Measurements from ENCODE around the gene BOD1.

BOD1 gene

DNA sequence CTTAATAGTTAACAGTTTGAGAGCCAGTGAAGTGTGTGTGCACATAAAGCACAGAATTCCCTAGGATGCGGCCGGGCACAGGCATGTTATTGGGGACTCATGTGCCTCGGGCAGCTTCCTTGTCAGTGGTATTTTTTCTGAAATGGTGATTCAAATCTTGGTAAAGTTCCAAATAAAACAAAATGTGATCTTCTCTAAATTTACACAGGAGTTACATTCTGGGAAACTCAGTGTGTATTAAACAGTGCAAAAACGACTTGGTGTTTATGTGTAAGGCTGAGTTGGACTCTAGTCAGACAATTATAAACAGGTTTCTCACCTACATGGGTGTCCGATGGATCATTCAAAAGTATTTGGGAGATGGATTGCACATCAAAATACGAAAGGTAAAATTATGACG lies 48.9 kb downstream of the BOD1 start:
- no peaks in the 10 kb centered on the region for H3K4me1 ChIP-seq (ENCODE audit: control insufficient read depth, insufficient read depth, low read length)
- H3K27me3 ChIP-seq (ENCODE audit: control insufficient read depth, insufficient read depth, low read length): peaks cover under 1% of the 10 kb centered on the region
- no peak overlapping the region for H3K4me3 ChIP-seq (ENCODE audit: low read depth, low read length)
- H3K9me3 ChIP-seq (ENCODE audit: control insufficient read depth, insufficient read depth, low read length): no peaks in the 10 kb centered on the region
- peaks cover 4% of the 10 kb centered on the region for H3K36me3 ChIP-seq (ENCODE audit: control insufficient read depth, insufficient read depth, low read length)
- H3K9ac ChIP-seq (ENCODE audit: low read depth, low read length): no peak overlapping the region

DNA sequence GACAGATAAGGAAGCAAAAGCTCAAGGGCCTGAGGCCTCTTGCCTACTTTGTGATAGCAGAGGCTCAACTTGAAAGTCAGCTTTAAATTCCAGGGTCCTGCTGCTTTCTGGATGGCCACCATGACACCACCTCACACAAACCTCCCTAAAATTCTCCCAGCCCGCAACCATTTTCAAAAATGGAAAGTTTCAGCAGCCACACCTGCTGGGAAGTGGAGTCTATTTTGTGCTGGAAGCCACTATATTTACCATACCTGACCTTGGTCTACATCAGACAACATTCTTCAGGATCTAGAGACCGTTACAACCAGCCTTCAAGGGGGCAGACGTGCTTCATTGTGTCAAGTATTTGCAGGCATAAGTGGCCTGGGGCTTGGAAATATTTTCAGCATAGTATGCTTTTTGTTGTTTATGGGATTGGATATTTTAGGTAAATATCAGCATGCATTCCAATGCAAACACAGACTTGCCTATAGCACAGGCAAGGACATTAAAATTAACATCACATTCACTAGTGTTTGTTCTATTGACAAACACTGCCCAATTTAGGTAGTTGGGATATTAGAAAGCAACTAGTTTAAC lies 50.9 kb downstream of the BOD1 start:
- Histone ChIP-seq H3K4me3 (ENCODE audit: low read depth, low read length) (no peak overlapping the region), H3K27me3 (ENCODE audit: control insufficient read depth, insufficient read depth, low read length) (no peaks in the 10 kb centered on the region), H3K4me1 (ENCODE audit: control insufficient read depth, insufficient read depth, low read length) (no peaks in the 10 kb centered on the region), H3K9me3 (ENCODE audit: control insufficient read depth, insufficient read depth, low read length) (no peaks in the 10 kb centered on the region), H3K9ac (ENCODE audit: low read depth, low read length) (no peak overlapping the region), H3K36me3 (ENCODE audit: control insufficient read depth, insufficient read depth, low read length) (peaks cover 4% of the 10 kb centered on the region)

DNA sequence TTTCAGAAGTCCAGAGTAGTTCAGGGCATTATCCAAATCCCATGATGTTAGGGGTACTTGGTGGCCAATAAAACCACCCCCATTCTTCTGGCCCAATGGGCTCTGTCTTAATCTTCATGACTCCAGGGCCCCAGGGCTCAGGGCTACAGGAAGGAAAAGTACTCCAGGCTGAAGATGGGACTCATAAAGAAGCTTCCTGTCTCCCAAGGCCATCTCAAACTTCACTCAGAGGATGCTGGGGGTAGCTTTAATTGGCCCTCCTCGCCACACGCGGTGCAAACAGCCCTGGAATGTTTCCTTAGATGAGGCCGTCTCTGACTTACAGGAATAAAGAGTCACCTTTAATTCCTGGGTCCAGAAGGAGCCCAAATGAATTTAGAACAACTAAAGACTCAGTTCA lies 52.3 kb downstream of the BOD1 start:
- Histone ChIP-seq H3K4me1 (ENCODE audit: control insufficient read depth, insufficient read depth, low read length) (no peaks in the 10 kb centered on the region), H3K9me3 (ENCODE audit: control insufficient read depth, insufficient read depth, low read length) (no peaks in the 10 kb centered on the region), H3K4me3 (ENCODE audit: low read depth, low read length) (no peak overlapping the region), H3K36me3 (ENCODE audit: control insufficient read depth, insufficient read depth, low read length) (peaks cover 4% of the 10 kb centered on the region), H3K9ac (ENCODE audit: low read depth, low read length) (no peak overlapping the region), H3K27me3 (ENCODE audit: control insufficient read depth, insufficient read depth, low read length) (no peaks in the 10 kb centered on the region)

DNA sequence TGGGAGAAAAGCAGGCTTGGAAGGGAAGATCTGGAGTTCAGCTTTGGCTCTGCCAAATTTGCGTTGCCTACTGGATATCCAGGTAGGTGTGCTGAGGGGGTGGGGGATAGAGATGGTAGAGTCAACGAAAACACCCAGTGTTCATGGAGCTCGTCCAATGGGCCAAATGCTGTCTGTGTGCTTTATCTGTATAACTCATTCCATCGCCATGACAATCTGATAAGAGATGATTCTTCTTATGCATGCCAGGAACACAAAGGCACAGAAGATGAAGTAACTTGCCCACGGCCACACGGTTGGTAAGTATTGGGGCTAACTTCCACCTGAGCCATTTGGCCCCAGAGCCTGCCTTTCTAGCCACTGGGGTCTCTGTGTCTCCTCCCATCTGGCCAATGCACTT lies 53.2 kb downstream of the BOD1 start:
- Histone ChIP-seq H3K9ac (ENCODE audit: low read depth, low read length) (no peak overlapping the region), H3K9me3 (ENCODE audit: control insufficient read depth, insufficient read depth, low read length) (no peaks in the 10 kb centered on the region), H3K4me3 (ENCODE audit: low read depth, low read length) (no peak overlapping the region), H3K27me3 (ENCODE audit: control insufficient read depth, insufficient read depth, low read length) (no peaks in the 10 kb centered on the region), H3K4me1 (ENCODE audit: control insufficient read depth, insufficient read depth, low read length) (no peaks in the 10 kb centered on the region), H3K36me3 (ENCODE audit: control insufficient read depth, insufficient read depth, low read length) (no peaks in the 10 kb centered on the region)

DNA sequence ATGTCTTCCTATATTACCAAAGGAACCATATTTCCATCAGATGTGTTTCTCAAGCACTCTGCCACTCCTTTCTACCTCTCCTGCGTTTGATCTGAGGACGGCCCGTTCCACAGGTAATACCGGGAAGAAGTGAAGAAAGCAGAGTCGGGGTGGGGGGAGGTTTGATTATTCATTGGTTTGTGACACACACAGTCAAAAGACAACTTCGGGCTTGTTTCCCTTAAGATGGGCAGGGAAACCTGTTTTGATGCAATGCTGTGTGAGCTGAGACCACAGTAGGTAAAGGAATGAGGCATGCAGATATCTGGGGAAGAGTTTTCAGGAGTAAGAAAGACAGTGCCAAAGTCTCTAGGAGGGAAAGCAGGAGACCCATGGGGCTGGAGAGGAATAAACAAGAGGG lies 54.0 kb downstream of the BOD1 start:
- Histone ChIP-seq H3K4me3 (ENCODE audit: low read depth, low read length) (no peak overlapping the region), H3K36me3 (ENCODE audit: control insufficient read depth, insufficient read depth, low read length) (no peaks in the 10 kb centered on the region), H3K4me1 (ENCODE audit: control insufficient read depth, insufficient read depth, low read length) (no peaks in the 10 kb centered on the region), H3K27me3 (ENCODE audit: control insufficient read depth, insufficient read depth, low read length) (no peaks in the 10 kb centered on the region), H3K9ac (ENCODE audit: low read depth, low read length) (no peak overlapping the region), H3K9me3 (ENCODE audit: control insufficient read depth, insufficient read depth, low read length) (no peaks in the 10 kb centered on the region)

Data from iPS-15b (cell line).